Mucosa of rectum (tissue), 2 donors: Measurements from ENCODE around the gene SMCO2.
"Not testable (repeated sequence)": the region's sequence is repeated elsewhere in the genome, so short reads cannot be mapped to it uniquely, and the experiment has no call there.

Experiments
- H3K27ac ChIP-seq, 2 donors: one replicate each; pipeline ENCODE4 v1.7.0; 2013; ENCODE audit warnings: inconsistent platforms in 2 of 2, low read depth in 2 of 2, low read length in 2 of 2
- H3K27me3 ChIP-seq, 2 donors: one replicate each; pipeline ENCODE4 v1.7.0; 2013; ENCODE audit warnings: low read length in 2 of 2; ENCODE audit not compliant: control insufficient read depth in 2 of 2, insufficient read depth in 2 of 2
- H3K36me3 ChIP-seq, 2 donors: one replicate each; pipeline ENCODE4 v1.7.0; 2013; ENCODE audit warnings: low read length in 2 of 2; ENCODE audit not compliant: control insufficient read depth in 2 of 2, insufficient read depth in 2 of 2
- H3K4me1 ChIP-seq, 2 donors: one replicate each; pipeline ENCODE4 v1.7.0; 2013; ENCODE audit warnings: low read length in 2 of 2, mild to moderate bottlenecking in 1 of 2; ENCODE audit not compliant: control insufficient read depth in 2 of 2, insufficient read depth in 2 of 2
- H3K4me3 ChIP-seq, 2 donors: one replicate each; pipeline ENCODE4 v1.7.0; 2013; ENCODE audit warnings: low read length in 2 of 2
- H3K9ac ChIP-seq, 2 donors: one replicate each; pipeline ENCODE4 v1.7.0; 2013; ENCODE audit warnings: low read length in 2 of 2, low read depth in 1 of 2, mild to moderate bottlenecking in 1 of 2
- H3K9me3 ChIP-seq, 2 donors: one replicate each; pipeline ENCODE4 v1.7.0; 2013; ENCODE audit warnings: low read length in 2 of 2; ENCODE audit not compliant: control insufficient read depth in 2 of 2
- donor health status: healthy.
- donor health status: Normal muscosa, but diverticular disease.

Gene SMCO2

DNA sequence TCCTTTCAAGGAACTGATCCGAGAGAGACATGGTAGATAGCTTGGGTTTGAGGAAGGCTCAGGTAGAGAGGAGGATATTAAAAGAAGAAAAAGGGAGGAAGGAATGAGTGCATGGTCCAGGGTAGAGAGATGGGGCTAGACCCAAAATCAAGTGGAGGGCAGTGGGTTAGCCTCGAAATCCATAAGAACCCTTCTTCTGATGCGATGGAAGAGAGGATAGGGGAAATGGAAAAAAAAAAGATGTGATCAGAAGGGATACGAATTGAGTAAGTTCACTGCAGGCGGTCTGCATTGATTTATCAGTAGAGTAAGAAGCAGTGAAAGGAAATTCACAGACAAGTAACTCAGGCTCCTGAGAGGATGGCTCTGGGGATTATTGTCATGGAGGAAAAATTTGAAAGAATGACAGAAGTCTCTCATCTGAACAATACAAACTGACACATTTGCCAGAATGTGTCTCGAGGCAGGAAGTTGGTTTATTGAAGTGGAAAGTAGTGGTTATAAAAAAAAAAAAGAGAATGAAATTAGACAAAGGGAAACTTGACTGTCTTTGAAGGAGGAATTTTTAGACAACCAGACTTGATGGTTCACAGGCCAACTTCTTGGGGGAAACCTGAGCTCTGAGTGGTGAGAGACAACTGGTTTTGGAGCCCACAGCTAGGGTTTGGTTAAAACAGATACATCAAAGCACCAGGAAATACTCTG lies 87.7 kb downstream of the SMCO2 start:
- Histone ChIP-seq H3K4me3 (no peak overlapping the region), H3K9ac (no peak overlapping the region), H3K27ac (no peak overlapping the region), H3K9me3 (no peaks in the 10 kb centered on the region), H3K27me3 (no peaks in the 10 kb centered on the region), H3K4me1 (no peaks in the 10 kb centered on the region), H3K36me3 (no peaks in the 10 kb centered on the region)

DNA sequence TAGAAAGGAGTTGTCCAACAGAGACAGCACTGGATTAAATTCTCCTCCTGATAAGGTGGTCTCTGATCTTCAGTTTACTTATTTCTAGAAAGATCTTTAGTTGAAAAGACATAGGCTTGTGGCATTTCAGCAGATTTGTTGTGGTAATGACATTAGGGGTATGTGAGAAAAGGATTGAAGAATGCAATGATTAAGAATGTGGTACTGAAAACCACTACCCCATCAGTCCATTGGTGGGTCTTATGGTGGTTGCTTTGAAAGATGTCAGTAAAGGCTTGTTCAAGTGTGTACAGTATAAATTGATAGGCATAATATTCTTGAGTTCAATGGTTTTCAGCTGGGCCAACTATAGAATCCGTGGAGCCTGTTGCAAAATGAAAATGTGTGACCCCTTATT lies 88.2 kb downstream of the SMCO2 start:
- no peaks in the 10 kb centered on the region for H3K36me3 ChIP-seq
- no peaks in the 10 kb centered on the region for H3K4me1 ChIP-seq
- no peak overlapping the region for H3K27ac ChIP-seq
- no peaks in the 10 kb centered on the region for H3K27me3 ChIP-seq
- H3K4me3 ChIP-seq = no peak overlapping the region
- H3K9ac ChIP-seq = no peak overlapping the region
- H3K9me3 ChIP-seq = no peaks in the 10 kb centered on the region

DNA sequence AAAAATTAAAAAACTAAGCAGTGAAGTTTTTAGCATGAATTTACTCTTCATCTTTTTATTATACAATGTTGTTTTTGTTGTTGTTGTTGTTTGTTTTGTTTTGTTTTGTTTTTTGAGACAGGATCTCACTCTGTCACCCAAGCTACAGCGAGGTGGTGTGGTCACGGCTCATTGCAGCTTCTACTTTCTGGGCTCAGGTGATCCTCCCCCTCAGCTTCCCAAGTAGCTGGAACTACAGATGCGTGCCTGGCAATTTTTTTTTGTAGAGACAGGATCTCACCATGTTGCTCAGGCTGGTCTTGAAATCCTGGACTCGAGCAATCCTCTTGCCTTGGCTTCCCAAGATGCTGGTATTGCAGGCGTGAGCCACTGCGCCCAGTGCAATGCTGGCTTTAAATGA lies 88.8 kb downstream of the SMCO2 start:
- H3K9me3 ChIP-seq = no peaks in the 10 kb centered on the region
- no peak overlapping the region for H3K4me3 ChIP-seq
- H3K9ac ChIP-seq = no peak overlapping the region
- H3K27me3 ChIP-seq = no peaks in the 10 kb centered on the region
- no peaks in the 10 kb centered on the region for H3K36me3 ChIP-seq
- H3K4me1 ChIP-seq = no peaks in the 10 kb centered on the region
- H3K27ac ChIP-seq = no peak overlapping the region

DNA sequence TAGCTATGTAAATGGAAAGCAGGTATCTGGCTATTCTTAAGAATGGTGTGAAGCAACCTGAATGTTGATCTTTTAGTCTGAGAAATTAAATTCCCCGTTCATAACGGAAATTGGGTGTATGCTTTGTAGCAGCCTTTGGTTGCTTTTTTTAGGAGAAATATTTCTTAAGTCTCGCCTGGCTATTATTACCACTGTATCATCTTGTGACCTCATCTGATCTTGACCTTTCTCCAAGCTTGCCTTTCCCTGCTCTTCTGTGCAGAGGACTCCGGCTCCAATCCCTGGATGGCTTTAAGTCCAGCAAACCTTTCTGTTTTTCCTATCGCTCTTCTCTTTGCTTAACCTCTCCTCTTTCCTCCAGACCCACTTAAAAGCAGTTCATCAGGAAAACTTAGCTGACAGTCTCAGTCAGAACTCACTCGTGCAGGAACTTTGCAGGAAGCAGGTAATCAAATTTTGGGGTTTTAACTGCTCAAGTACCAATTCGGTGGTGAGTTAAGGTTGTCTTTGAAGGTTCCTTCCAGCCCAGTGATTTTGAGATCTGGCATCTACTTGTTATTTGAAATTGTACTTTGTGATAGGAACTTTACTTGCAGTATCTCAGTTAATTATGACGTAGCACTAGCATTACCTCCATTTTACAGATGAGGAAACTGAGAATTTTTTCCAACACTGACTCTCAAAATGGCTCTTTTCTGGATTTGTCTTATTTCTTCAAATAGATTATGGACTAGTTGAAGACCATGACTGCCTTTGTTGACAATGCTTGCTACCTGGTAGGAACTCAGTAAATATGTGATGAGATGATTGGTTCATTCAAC lies 91.5 kb downstream of the SMCO2 start:
- H3K4me1 ChIP-seq = no peaks in the 10 kb centered on the region
- no peaks in the 10 kb centered on the region for H3K27me3 ChIP-seq
- H3K9me3 ChIP-seq = no peaks in the 10 kb centered on the region
- no peaks in the 10 kb centered on the region for H3K36me3 ChIP-seq
- H3K4me3 ChIP-seq = no peak overlapping the region
- H3K27ac ChIP-seq = no peak overlapping the region
- no peak overlapping the region for H3K9ac ChIP-seq

DNA sequence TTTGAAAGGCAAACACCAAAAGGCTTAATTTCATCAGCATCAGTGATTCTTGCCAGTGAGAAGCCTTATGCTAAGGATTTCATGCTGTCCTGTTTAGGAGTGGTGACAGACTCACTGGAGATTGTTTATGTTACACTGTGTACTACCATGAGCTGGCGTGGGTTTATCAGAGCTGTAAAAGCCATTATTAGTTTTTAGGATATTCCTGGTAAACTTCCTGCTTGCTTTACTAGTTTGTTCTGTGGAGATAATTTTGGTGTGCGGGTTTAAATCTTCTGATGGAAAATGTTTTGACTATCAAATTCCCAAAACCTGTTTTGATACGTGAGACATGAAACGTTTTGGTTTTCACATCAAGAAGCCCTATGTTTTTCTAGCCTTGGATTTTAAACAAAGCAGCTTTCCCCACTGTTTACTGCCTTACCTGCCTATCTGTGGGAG lies 92.7 kb downstream of the SMCO2 start:
- no peak overlapping the region for H3K9ac ChIP-seq
- no peaks in the 10 kb centered on the region for H3K27me3 ChIP-seq
- H3K27ac ChIP-seq = no peak overlapping the region
- no peak overlapping the region for H3K4me3 ChIP-seq
- H3K9me3 ChIP-seq = no peaks in the 10 kb centered on the region
- no peaks in the 10 kb centered on the region for H3K36me3 ChIP-seq
- H3K4me1 ChIP-seq = no peaks in the 10 kb centered on the region

DNA sequence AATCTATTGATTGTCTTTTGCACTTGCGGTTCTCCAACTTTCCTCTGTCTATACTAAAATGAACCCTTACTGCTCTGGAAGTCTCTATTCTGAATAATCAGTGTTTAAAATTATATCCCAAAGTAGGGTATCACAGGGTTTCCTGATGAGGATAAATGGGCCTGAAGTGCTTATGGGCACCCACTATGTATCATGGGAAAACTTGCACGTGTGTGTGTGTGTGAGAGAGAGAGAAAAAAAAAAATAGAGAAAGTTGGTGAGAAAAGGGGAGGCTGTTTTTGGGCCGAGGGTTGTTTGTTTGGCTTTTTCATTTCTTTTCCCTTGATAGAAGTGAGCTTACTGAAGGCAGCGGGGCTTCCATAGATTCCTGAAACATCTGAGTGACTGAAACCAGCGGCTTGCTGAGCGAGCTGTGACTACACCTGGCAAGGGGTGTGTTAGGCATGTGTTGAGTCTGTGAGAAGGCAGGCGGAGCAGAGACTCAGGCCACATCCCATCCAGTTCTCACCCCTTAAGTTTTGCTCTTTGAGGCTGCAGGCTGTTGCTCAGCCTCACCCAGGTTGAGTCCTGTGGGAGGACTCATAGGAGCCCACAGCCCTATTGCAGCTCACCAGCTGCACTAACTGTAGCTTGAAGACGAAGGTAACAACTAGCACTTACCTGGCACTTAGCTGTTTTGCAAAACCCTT lies 94.6 kb downstream of the SMCO2 start:
- H3K4me1 ChIP-seq = no peaks in the 10 kb centered on the region
- no peak overlapping the region for H3K9ac ChIP-seq
- no peaks in the 10 kb centered on the region for H3K27me3 ChIP-seq
- no peaks in the 10 kb centered on the region for H3K9me3 ChIP-seq
- no peaks in the 10 kb centered on the region for H3K36me3 ChIP-seq
- no peak overlapping the region for H3K27ac ChIP-seq
- H3K4me3 ChIP-seq = no peak overlapping the region

DNA sequence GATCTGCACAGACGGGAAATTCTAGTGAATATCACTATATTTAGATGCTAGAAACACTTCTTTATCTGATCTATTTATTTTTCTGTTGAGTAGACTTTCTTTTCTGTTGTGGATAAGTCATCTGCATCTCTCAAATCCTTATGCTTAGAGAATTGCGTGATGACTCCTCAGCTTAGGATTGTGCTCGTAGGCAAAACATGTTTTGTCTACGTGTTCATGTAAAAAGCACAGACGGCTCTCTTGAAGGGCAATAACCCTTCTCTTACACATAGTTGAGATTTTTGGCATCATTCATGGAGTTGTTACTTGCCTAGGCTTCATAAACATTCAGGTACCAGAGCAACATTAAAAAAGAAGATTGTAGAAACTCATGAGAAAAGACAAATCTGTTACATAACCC lies 96.1 kb downstream of the SMCO2 start:
- no peak overlapping the region for H3K9ac ChIP-seq
- no peaks in the 10 kb centered on the region for H3K36me3 ChIP-seq
- no peaks in the 10 kb centered on the region for H3K4me1 ChIP-seq
- no peak overlapping the region for H3K4me3 ChIP-seq
- H3K27me3 ChIP-seq = no peaks in the 10 kb centered on the region
- H3K9me3 ChIP-seq = no peaks in the 10 kb centered on the region
- H3K27ac ChIP-seq = no peak overlapping the region

DNA sequence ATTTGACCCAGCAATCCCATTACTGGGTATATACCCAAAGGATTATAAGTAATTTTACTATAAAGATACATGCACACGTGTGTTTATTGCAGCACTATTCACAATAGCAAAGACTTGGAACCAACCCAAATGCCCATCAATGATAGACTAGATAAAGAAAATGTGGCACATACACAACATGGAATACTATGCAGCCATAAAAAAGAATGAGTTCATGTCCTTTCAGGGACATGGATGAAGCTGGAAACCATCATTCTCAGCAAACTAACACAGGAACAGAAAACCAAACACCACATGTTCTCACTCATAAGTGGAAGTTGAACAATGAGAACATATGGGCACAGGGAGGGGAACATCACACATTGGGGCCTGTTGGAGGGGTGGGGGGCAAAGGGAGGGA lies 98.3 kb downstream of the SMCO2 start:
- H3K27ac ChIP-seq, H3K9ac ChIP-seq, H3K9me3 ChIP-seq, H3K4me1 ChIP-seq, H3K27me3 ChIP-seq, H3K36me3 ChIP-seq, H3K4me3 ChIP-seq: not testable (repeated sequence)

DNA sequence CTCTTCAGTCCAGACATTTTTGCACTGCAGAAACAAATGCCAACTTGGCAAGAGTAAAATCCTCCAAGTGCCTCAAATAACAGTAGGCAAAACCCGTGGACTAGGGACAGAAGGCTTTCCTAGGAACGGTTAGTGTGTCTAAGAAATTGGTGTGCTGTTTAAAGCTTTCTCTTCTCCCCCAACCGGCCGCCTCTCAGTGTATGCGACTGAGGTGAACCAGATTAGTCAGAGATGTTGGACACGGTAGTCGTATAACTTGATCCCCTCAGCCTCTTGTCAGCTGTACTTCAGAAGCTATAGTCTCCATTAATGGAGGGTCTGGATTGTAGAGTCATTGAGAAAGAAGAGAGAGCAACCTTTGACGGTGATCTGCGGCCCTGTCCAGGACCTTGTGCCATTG lies 99.1 kb downstream of the SMCO2 start:
- Histone ChIP-seq H3K4me3 (no peak overlapping the region), H3K27ac (no peak overlapping the region), H3K4me1 (peaks cover 9 to 10% of the 10 kb centered on the region in 2 donors), H3K27me3 (no peaks in the 10 kb centered on the region), H3K36me3 (no peaks in the 10 kb centered on the region), H3K9me3 (no peaks in the 10 kb centered on the region), H3K9ac (no peak overlapping the region)

DNA sequence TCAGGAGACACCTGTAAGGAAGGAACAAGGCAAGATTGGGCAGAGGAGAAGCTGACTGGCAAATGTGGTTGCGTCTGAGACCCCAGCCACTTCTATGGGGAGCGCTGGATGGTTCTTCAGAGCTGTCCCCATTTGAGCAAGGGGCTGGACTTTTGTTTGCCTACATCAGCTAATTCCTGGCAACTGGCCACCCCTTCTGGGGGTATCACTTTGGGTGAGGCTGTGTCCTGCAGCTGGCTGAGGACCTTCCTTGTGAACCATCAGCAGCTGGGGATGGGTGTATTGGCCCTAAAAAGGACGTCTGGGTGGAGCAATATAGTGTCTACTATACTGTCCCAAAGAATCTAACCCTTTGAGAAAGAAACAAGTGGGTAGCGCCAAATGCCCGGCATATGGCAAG lies 101.1 kb downstream of the SMCO2 start:
- Histone ChIP-seq H3K4me1 (peaks cover 9 to 10% of the 10 kb centered on the region in 2 donors), H3K27ac (no peak overlapping the region), H3K36me3 (no peaks in the 10 kb centered on the region)

More for the DNA sequence above, 101.1 kb downstream of the SMCO2 start:
- no peaks in the 10 kb centered on the region for H3K27me3 ChIP-seq
- no peak overlapping the region for H3K4me3 ChIP-seq
- no peak overlapping the region for H3K9ac ChIP-seq
- H3K9me3 ChIP-seq = no peaks in the 10 kb centered on the region
